ENCODE measurements around the gene MAJIN. TPM values are rescaled to one million over a fixed set of nuclear protein-coding genes. Genes with fewer than 3 reads are reported as not detected.

Gene MAJIN
- total RNA-seq, 2 experiments from 2014 or later = 0.21 to 0.82 TPM

DNA sequence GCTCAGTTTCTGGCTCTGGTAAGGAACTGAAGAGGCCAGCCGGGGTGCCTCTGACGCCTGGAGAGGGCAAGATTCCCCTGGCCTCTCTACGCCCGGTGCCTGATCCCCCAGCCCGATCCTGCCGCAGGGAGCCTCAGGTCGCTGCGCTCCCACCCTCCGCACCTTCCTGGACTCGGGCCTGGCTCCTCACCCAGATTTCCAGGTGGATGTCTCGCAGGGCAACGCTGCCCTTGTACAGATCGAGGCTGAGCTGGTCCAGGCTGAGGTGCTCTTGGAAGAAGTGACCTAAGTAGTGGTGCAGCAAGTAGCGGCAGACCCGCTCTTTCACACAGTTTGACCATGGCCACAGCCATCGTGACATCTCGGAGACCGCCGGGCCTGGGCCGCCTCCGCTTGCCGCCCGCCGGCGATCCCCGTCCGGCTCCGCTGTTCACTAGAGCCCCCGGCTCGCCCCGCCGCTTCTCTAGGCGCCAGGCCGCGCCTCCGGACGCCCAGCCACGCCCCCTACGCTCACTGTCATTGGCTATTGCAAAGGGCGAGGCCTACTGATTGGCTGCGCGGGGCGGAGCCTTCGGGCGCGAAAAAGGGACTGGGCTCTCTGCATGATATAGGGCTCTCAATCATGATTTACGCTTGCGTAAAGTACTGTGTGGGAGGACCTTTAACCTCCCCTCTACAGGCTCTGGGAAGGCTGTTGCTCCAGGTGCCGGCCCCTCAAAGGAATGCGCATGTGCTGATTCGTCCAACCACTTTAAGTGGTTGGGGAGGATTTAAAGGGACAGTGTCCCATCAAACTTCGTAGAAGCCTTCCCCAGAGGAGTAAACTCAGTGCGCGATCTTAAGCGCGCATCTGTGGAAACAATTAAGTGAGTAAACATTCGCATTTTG lies 54.9 kb downstream of the MAJIN start, which contains the start of gene ATG2A:
ATG2A (minus strand) TSS at position 435 of the 888 bp plus-strand sequence; CDS start at position 361, 74 bp downstream.
- no peaks in the 10 kb centered on the region for H3K9me3 Mint-ChIP-seq
- ChIA-PET CTCF (interaction anchor here (1.6 to 2.5 kb wide), 2 partner anchors 29 to 69 kb away, joined by 5 to 6 read pairs; no protein-coding TSS in a partner anchor), POLR2A (interaction anchor here (1.0 kb wide), 1 partner anchor 58 kb away, joined by 4 read pairs; no protein-coding TSS in a partner anchor)
- intact Hi-C loops (cut with micrococcal nuclease) = loop anchor here (1.0 to 5.0 kb wide), 6 partner anchors 8 to 110 kb away; partner anchors contain the start of genes ARL2, EHD1, MAJIN and SNX15
- H3K4me1 Mint-ChIP-seq (ENCODE audit: low read depth) = peaks cover 26% of the 10 kb centered on the region
- H3K4me3 Mint-ChIP-seq = peak within 1 kb of the TSS; percentile 94
- no peaks in the 10 kb centered on the region for H3K27me3 Mint-ChIP-seq
- H3K27ac Mint-ChIP-seq = peak within 1 kb of the TSS; percentile 86
- DNase-seq = peak; percentile 99
- peaks cover 1% of the 10 kb centered on the region for H3K36me3 Mint-ChIP-seq

DNA sequence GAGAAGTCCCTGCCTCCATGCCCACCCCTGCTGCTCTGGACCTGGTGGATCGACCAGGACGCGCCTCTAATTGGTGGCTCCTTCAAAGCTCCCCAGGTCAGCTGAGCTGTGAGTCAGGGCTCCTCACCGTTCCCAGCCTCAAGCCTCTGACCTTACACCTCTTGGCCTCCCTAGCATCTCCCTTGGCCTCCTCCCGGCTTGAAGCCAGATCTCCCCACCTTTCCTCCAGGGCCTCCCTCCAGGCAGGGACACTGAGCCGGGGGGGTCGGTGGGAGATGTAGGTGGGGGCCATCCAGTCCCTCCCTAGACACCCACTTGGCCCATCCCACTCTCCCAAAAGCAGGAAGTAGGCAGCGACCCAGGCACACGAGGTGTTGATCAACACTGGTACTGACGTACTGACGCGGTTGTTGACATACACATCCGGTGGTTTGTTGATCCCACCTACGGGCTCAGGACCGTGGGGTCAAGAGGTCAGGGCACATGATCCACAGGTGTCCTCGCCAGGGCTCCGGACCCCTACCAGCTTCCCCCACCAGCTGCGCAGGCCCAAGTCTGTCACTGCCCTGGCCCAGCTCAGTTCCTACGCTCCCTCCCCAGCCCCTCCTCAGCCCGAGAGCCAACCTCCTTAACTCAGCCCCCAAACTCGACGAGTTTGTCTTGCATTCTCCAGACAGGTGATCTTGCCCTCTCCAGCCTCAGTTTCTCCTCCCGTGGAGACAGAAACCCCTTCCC lies 55.7 kb downstream of the MAJIN start:
- no peaks in the 10 kb centered on the region for H3K27me3 Mint-ChIP-seq
- ChIA-PET POLR2A (interaction anchor here (1.0 kb wide), 1 partner anchor 57 kb away, joined by 4 read pairs; no protein-coding TSS in a partner anchor), CTCF (interaction anchor here (1.2 to 2.5 kb wide), 2 partner anchors 68 to 72 kb away, joined by 5 to 6 read pairs; partner anchors contain the start of gene CDC42BPG)
- H3K4me1 Mint-ChIP-seq (ENCODE audit: low read depth) = peaks cover 26% of the 10 kb centered on the region
- H3K4me3 Mint-ChIP-seq = peak overlapping the region; percentile 94
- intact Hi-C loops (cut with micrococcal nuclease) = loop anchor here (2.0 to 5.0 kb wide), 3 partner anchors 15 to 56 kb away; partner anchors contain the start of genes EHD1 and MAJIN
- peak overlapping the region; percentile 86 for H3K27ac Mint-ChIP-seq
- H3K36me3 Mint-ChIP-seq = peaks cover 1% of the 10 kb centered on the region
- H3K9me3 Mint-ChIP-seq = no peaks in the 10 kb centered on the region
- peak; percentile 52 for DNase-seq

DNA sequence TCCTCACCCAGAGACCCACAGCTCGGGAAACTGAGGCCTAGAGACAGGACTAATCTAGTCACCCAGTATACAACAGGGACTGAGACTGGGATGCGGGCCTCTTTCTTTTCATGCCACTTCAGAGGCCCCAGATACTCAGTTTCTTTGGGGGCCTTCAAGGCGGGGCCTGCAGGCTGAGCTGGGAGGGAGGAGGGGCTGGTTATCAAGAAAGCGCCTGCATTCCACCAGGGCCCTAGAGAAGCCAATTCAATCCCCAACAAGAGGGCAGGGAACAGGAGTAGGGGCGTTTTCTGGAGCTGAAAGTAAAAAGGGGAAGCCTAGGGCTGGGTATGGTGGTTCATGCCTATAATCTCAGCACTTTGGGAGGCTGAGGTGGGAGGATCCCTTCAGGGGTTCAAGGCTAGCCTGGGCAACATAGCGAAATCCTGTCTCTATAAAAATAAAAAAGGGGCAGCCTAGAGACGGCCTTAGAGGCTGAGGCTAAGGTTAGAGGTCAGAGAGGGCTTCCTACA lies 56.5 kb downstream of the MAJIN start:
- Mint-ChIP-seq H3K4me1 (ENCODE audit: low read depth) (peaks cover 26% of the 10 kb centered on the region), H3K36me3 (peaks cover 5% of the 10 kb centered on the region), H3K27me3 (no peaks in the 10 kb centered on the region), H3K27ac (peak overlapping the region; percentile 86), H3K4me3 (peak overlapping the region; percentile 94), H3K9me3 (no peaks in the 10 kb centered on the region)
- ChIA-PET POLR2A (no interaction called here), CTCF (interaction anchor here (0.8 to 2.5 kb wide), 3 partner anchors 68 to 99 kb away, joined by 4 to 6 read pairs (median 5); partner anchors contain the start of genes ARL2 and CDC42BPG)
- intact Hi-C loops (cut with micrococcal nuclease) = loop anchor here (5.0 kb wide), 1 partner anchor 57 kb away; the partner anchor contains the start of gene MAJIN
- no peak for DNase-seq

DNA sequence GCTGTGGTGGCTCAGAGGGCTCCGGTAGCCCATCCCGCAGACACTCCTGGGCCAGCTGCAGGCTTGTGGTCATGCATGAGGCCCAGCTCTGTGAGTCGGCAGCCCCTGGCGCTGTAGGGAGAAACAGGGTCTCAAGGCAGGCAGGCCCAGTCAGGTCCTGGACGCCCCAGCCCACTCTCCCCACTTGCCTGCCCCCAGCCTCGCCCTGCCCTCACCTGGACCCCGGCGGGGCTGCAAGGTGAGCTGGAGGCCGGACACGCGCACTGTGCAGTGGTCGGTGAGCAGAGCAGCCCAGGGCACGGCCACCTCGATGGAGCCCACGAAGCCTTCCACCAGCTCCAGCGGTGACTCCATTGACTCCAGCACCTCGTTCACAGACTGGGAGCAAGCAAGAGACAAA lies 57.8 kb downstream of the MAJIN start:
- H3K27me3 Mint-ChIP-seq = no peaks in the 10 kb centered on the region
- ChIA-PET POLR2A (no interaction called here), CTCF (interaction anchor here (0.6 kb wide), 1 partner anchor 67 kb away, joined by 3 read pairs; no protein-coding TSS in a partner anchor)
- H3K27ac Mint-ChIP-seq = no peak overlapping the region
- DNase-seq = no peak
- intact Hi-C loops (cut with micrococcal nuclease) = no loop called here
- H3K4me1 Mint-ChIP-seq (ENCODE audit: low read depth) = peaks cover 26% of the 10 kb centered on the region
- peaks cover 5% of the 10 kb centered on the region for H3K36me3 Mint-ChIP-seq
- H3K4me3 Mint-ChIP-seq = no peak overlapping the region
- H3K9me3 Mint-ChIP-seq = no peaks in the 10 kb centered on the region

DNA sequence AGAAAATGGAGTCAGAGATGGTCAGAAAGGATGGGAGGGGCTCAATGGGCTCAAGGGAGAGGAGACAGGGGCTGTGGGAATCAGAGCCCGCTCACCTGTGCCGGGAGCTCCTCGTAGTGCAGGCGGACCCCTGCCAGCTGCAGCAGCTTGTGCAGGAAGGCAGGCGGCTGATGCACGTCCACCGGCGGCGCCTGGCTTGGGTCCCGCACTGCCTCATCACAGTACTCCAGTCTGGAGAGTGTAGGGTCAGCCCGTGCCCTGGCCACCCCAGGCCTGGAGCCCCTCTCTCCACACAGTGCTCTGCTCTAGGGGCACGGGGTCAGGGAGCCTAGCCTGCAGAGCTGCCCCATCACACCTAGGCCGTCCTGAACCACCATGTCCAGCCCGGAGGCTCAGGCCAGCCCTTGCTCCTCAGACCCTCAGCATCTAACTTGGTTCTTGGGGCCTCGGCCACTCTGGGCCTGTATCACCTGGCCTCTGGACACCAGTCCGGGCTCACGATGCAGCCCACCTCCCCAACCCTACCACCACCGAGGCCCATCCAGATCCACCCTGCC lies 58.7 kb downstream of the MAJIN start:
- H3K9me3 Mint-ChIP-seq = no peaks in the 10 kb centered on the region
- CTCF ChIA-PET = interaction anchor here (1.0 to 1.2 kb wide), 2 partner anchors 12 to 101 kb away, joined by 3 read pairs; partner anchors contain the start of gene ARL2
- H3K36me3 Mint-ChIP-seq = peaks cover 9% of the 10 kb centered on the region
- no peaks in the 10 kb centered on the region for H3K27me3 Mint-ChIP-seq
- POLR2A ChIA-PET = no interaction called here
- peaks cover 26% of the 10 kb centered on the region for H3K4me1 Mint-ChIP-seq (ENCODE audit: low read depth)
- no peak overlapping the region for H3K4me3 Mint-ChIP-seq
- no peak overlapping the region for H3K27ac Mint-ChIP-seq
- DNase-seq = no peak
- intact Hi-C loops (cut with micrococcal nuclease) = no loop called here

DNA sequence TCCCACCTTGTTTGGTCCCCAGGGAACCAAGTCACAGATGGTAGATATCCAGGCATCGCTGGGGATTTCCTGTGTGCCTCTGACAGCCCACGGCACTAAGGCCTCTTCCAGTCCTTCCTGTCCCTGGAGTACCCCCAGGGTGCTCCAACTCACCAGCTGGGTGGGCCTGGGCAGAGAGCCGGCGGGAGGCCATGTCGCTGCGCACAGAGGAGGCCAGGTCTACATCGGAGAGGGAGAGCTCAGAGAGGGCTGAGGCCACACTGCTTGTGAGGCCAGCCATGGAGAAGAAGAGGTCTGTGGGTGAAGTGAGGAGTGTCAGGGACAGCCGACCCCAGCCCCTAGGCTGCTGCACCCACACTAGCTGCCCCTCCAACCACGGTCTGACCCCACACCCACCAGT lies 60.2 kb downstream of the MAJIN start:
- Mint-ChIP-seq H3K4me3 (no peak overlapping the region), H3K27ac (no peak overlapping the region), H3K36me3 (peaks cover 12% of the 10 kb centered on the region), H3K9me3 (no peaks in the 10 kb centered on the region), H3K27me3 (no peaks in the 10 kb centered on the region), H3K4me1 (ENCODE audit: low read depth) (peaks cover 17% of the 10 kb centered on the region)
- intact Hi-C loops (cut with micrococcal nuclease) = no loop called here
- ChIA-PET POLR2A (no interaction called here), CTCF (interaction anchor here (1.1 to 1.4 kb wide), 2 partner anchors 24 to 63 kb away, joined by 3 to 5 read pairs; no protein-coding TSS in a partner anchor)
- no peak for DNase-seq

DNA sequence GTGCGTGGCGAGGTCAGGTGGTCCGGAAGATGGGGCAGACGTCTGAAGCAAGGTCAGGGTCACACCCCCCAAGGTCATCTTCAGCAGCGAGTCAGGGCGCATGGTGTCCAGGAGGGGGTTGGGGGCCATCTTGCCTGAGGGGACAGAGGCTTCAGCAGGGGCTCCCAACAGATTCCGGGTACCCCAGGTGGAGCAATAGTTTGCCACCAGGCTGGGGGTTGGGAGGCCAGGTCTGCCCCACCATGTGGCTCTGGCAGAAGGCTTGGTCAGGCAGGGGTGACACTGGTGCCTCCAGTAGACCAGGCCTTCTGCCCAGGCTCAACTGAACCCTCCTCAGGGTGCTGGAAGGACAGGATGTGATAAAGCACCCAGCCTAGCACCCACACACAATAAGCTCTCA lies 60.8 kb downstream of the MAJIN start:
- DNase-seq = no peak
- POLR2A ChIA-PET = no interaction called here
- intact Hi-C loops (cut with micrococcal nuclease) = no loop called here
- H3K36me3 Mint-ChIP-seq = peaks cover 14% of the 10 kb centered on the region
- H3K27ac Mint-ChIP-seq = no peak overlapping the region
- CTCF ChIA-PET = interaction anchor here (1.4 kb wide), 1 partner anchor 23 kb away, joined by 5 read pairs; no protein-coding TSS in a partner anchor
- no peaks in the 10 kb centered on the region for H3K27me3 Mint-ChIP-seq
- no peaks in the 10 kb centered on the region for H3K9me3 Mint-ChIP-seq
- H3K4me3 Mint-ChIP-seq = no peak overlapping the region
- H3K4me1 Mint-ChIP-seq (ENCODE audit: low read depth) = peaks cover 12% of the 10 kb centered on the region

DNA sequence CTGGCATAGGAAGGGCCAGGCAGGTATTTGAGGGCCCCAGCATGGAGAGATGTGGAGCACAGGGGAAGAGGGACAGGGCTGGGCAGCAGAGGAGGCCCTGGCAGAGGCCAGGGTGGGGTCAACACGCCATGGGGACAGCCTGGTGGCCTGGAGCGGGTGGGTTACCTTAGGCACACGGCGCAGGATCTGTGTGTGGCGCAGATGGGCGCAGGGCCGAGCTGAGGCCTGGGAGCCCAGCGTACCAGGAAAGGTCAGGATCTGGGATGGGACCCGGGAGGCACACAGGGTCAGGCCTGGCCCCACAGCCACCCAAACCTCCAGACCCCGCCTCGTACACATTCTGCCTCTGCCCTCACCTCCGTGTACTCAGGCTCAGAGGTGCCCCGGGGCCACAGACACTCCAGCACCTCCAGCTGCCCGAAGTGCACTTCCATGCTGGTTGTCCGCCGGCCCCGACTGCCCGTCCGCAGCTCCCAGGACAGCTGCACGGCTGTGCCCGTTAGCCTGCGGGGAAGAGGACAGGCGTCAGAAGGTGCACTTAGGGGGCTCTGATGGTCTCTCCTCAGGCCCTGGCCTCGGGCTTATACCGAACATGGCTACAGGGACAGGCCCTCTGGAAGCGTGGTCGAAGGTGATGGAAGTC lies 61.3 kb downstream of the MAJIN start:
- Mint-ChIP-seq H3K4me1 (ENCODE audit: low read depth) (peaks cover 6% of the 10 kb centered on the region), H3K27ac (no peak overlapping the region), H3K4me3 (no peak overlapping the region), H3K9me3 (no peaks in the 10 kb centered on the region), H3K27me3 (no peaks in the 10 kb centered on the region), H3K36me3 (peaks cover 14% of the 10 kb centered on the region)
- CTCF ChIA-PET = interaction anchor here (1.4 kb wide), 1 partner anchor 23 kb away, joined by 5 read pairs; no protein-coding TSS in a partner anchor
- no peak for DNase-seq
- intact Hi-C loops (cut with micrococcal nuclease) = no loop called here
- POLR2A ChIA-PET = no interaction called here

DNA sequence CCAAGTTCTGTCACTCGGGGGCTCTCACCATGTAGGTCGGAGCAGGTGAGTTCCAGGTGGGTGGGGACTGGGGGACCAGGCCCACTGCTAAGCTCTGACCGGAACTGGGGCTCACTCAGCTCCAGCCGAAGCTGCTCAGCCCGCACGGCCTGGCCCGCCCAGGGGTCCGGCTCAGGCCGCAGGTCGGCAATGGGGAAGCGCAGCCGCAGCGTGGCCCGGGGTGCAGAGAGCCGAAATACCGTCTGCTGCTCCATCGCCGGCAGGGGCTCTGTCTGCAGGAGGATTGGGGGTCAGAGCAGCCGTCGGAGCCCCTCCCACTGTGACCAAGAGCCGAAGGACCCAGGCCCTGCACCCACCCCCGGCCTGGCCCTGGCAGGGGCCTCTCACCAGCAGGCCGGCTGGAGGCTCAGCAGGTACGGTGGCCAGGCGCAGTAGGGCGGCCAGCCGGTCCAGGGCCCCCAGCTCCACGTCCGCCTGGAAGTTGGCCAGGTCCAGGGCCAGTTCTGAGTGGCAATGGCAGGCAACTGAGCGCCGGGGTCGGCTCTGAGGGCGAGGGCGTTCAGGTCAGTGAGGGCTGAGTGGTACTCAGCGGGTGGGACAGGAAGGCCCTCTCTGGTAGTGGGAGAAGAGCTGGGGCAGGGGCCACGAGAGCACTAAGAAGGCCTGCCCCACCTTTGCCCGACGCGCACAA lies 62.1 kb downstream of the MAJIN start:
- POLR2A ChIA-PET = no interaction called here
- Mint-ChIP-seq H3K9me3 (no peaks in the 10 kb centered on the region), H3K27ac (no peak overlapping the region), H3K27me3 (no peaks in the 10 kb centered on the region), H3K36me3 (peaks cover 14% of the 10 kb centered on the region), H3K4me1 (ENCODE audit: low read depth) (peaks cover 2% of the 10 kb centered on the region), H3K4me3 (no peak overlapping the region)
- CTCF ChIA-PET = no interaction called here
- intact Hi-C loops (cut with micrococcal nuclease) = no loop called here
- no peak for DNase-seq

DNA sequence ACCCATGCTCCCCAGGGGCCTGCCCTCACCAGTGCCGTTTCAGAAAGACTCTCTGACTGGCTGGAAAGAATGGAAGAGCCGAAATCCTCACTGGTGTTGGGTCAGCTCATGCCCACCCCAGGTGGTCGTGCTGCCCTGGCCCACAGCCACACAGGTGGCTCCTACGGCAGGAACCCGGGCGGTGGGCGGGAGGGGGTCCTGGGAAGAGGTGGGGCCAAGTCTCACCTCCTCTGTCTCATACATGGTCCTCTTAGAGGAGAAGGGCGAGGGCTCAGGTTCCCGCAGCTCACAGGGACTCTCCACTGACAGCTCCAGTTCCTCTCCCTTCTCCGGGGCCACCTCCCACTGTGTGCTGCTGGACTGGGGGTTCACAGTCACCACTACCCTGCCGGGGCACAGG lies 63.1 kb downstream of the MAJIN start:
- intact Hi-C loops (cut with micrococcal nuclease) = no loop called here
- Mint-ChIP-seq H3K36me3 (peaks cover 15% of the 10 kb centered on the region), H3K27me3 (no peaks in the 10 kb centered on the region), H3K4me3 (no peak overlapping the region), H3K4me1 (ENCODE audit: low read depth) (no peaks in the 10 kb centered on the region), H3K27ac (no peak overlapping the region), H3K9me3 (no peaks in the 10 kb centered on the region)
- DNase-seq = no peak
- CTCF ChIA-PET = no interaction called here
- POLR2A ChIA-PET = no interaction called here

DNA sequence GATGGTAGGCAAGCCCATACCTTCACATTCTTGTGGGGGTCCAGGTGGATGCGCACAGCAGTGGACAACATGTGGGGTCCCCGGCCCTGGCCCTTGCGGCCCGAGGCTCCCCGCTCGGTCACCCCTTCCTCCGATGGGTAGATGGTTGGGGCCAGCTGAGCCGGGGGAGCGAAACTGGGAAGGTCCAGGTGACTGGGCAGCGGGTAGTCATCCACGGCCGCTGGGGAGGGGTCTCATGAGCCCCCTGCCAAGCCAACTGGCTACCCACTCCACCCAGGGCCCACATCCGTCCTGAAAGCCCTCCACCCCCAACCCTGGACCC lies 65.6 kb downstream of the MAJIN start:
- intact Hi-C loops (cut with micrococcal nuclease) = no loop called here
- ChIA-PET POLR2A (no interaction called here), CTCF (interaction anchor here (1.0 kb wide), 1 partner anchor 13 kb away, joined by 3 read pairs; no protein-coding TSS in a partner anchor)

More for the DNA sequence above, 65.6 kb downstream of the MAJIN start:
- H3K4me3 Mint-ChIP-seq = no peak overlapping the region
- peaks cover 20% of the 10 kb centered on the region for H3K36me3 Mint-ChIP-seq
- no peaks in the 10 kb centered on the region for H3K27me3 Mint-ChIP-seq
- H3K4me1 Mint-ChIP-seq (ENCODE audit: low read depth) = peaks cover 6% of the 10 kb centered on the region
- no peak overlapping the region for H3K27ac Mint-ChIP-seq
- no peak for DNase-seq
- H3K9me3 Mint-ChIP-seq = no peaks in the 10 kb centered on the region
